Spleen (tissue), 11 donors: ENCODE results near the gene ST6GAL1. TPM values are rescaled to one million over a fixed set of nuclear protein-coding genes. Genes with fewer than 3 reads are reported as not detected.

Experiments used
- DNase-seq: peaks from one replicate; pipeline ENCODE4 v3.0.0-alpha.2; 2020
- H3K27ac ChIP-seq, 8 donors: fragments of 200-600 bp; sonication (generic) in 7 of 8; 1 replicate in 4 of 8; 2 replicates in 4 of 8; pipeline versions ENCODE4 v1.5.0 to v1.8.0; 2016 to 2021; ENCODE audit warnings: inconsistent platforms in 4 of 8, mild to moderate bottlenecking in 4 of 8, moderate library complexity in 1 of 8
- H3K27me3 ChIP-seq, 7 donors: fragments of 200-600 bp; sonication (generic) in 6 of 7; replicated peaks in 1 of 7; 1 replicate in 4 of 7; 2 replicates in 3 of 7; pipeline versions ENCODE4 v1.5.0 to v1.8.0; 2016 to 2021; ENCODE audit warnings: inconsistent platforms in 3 of 7, mild to moderate bottlenecking in 1 of 7
- H3K36me3 ChIP-seq, 6 donors: fragments of 200-600 bp; sonication (generic) in 5 of 6; 1 replicate in 4 of 6; 2 replicates in 2 of 6; pipeline versions ENCODE4 v1.5.0 to v1.8.0; 2016 to 2021; ENCODE audit warnings: inconsistent platforms in 2 of 6
- H3K4me1 ChIP-seq, 6 donors: fragments of 200-600 bp; sonication (generic) in 5 of 6; 1 replicate in 3 of 6; 2 replicates in 3 of 6; pipeline versions ENCODE4 v1.5.0 to v1.8.0; 2016 to 2021; ENCODE audit warnings: inconsistent platforms in 3 of 6
- H3K4me3 ChIP-seq, 8 donors: fragments of 200-600 bp; sonication (generic) in 7 of 8; 1 replicate in 4 of 8; 2 replicates in 4 of 8; pipeline versions ENCODE4 v1.5.0 to v1.8.0; 2016 to 2021; ENCODE audit warnings: inconsistent platforms in 4 of 8, mild to moderate bottlenecking in 4 of 8, moderate library complexity in 2 of 8
- H3K9me3 ChIP-seq, 8 donors: fragments of 200-600 bp; sonication (generic) in 7 of 8; 1 replicate in 4 of 8; 2 replicates in 4 of 8; pipeline versions ENCODE4 v1.5.0 to v1.8.0; 2016 to 2021; ENCODE audit warnings: inconsistent platforms in 4 of 8
- CTCF ChIP-seq, 11 experiments: fragments of 200-600 bp in 7 of 11; fragments of 450-650 bp in 4 of 11; sonication (generic) in 4 of 11; IDR thresholded peaks in 8 of 11; conservative IDR thresholded peaks in 3 of 11; 1 replicate in 7 of 11; 2 replicates in 4 of 11; pipeline versions ENCODE4 v1.4.0 to v1.8.0; 2016 to 2021; ENCODE audit warnings: antibody characterized with exemption in 11 of 11, inconsistent platforms in 4 of 11, mild to moderate bottlenecking in 1 of 11
- POLR2A ChIP-seq, 3 donors: fragments of 450-650 bp; IDR thresholded peaks; one replicate each; pipeline ENCODE4 v1.5.1; 2017; ENCODE audit warnings: antibody characterized with exemption in 3 of 3, mild to moderate bottlenecking in 1 of 3
- POLR2AphosphoS5 ChIP-seq, 3 donors: sonication (generic); formaldehyde crosslinking; IDR thresholded peaks; one replicate each; pipeline ENCODE4 v1.5.1; 2017; ENCODE audit warnings: antibody characterized with exemption in 3 of 3
- WGBS, 5 donors: extraction: QIAGEN DNeasy Blood & Tissue Kit in 3 of 5; methylation state at CpG; one replicate each; pipeline versions ENCODE4 v1.1.5 to v1.1.7; 2013 to 2018; 5-methylcytosine and 5-hydroxymethylcytosine counted together
- intact Hi-C: fragments of 100-400 bp; cut with DNase I; formaldehyde crosslinking; loops from one replicate; pipeline ENCODE4 v1.15.0; 2023; ENCODE audit warnings: low total_unique reads
- polyA plus RNA-seq, 3 donors: library from polyadenylated mRNA; stranded (reverse); fragments of 200-250 nt; gene quantifications; one replicate each; pipeline ENCODE4 v1.2.1, GENCODE V29; 2013
- total RNA-seq, 7 donors: library from RNA; depleted of rRNA in 3 of 7; stranded (reverse); fragments of >200 nt in 3 of 7; fragmentation: NEBNext Ultra II Directional in 4 of 7; extraction: Animal tissue kit (Norgen Biotek cat#: 25700) in 4 of 7; gene quantifications; one replicate each; pipeline versions ENCODE4 v1.1.0 to v1.2.1, GENCODE V29; 2016 to 2021
- donor health status: healthy with polysubstance abuse.
- donor health status: DM: no; HTN: no; CAD: no; lungs with moderate emphysema.
- donor health status: DM: no; HTN: no; CAD: no.
- donor health status: Bipolar disorder and iron deficiency.
- donor health status: healthy.
- donor health status: DM: no; HTN: no; CAD: no.
- donor health status: DM: yes; HTN: yes; CAD: no.

Gene ST6GAL1
- total and polyA plus RNA-seq, 10 donors: 46.7 to 247 (median 187) TPM

GRCh38 chr3:186985661-186986364 lies 55.5 kb downstream of the ST6GAL1 start:
- peaks cover 0 to 55% (median 23%) of the 10 kb centered on the region in 6 donors for H3K36me3 ChIP-seq
- TF ChIP-seq POLR2AphosphoS5 (IDR thresholded peaks at IDR 0.05) (peak in 1 of 3 donors; percentile 26), POLR2A (IDR thresholded peaks at IDR 0.05) (no peak)
- H3K27ac ChIP-seq: peak overlapping the region in 7 of 8 donors; percentile 54 to 84 (median 66)
- peak overlapping the region in 1 of 8 donors; percentile 11 for H3K4me3 ChIP-seq
- H3K27me3 ChIP-seq: no peaks in the 10 kb centered on the region
- intact Hi-C loops: no loop called here
- WGBS, 5 donors: 34 to 51% (median 47%) methylated on average over 14 of the region's 14 CpGs
- no peak for DNase-seq
- peaks cover 10 to 76% (median 58%) of the 10 kb centered on the region in 6 donors for H3K4me1 ChIP-seq
- no peaks in the 10 kb centered on the region for H3K9me3 ChIP-seq

- Histone ChIP-seq H3K4me3 (peak overlapping the region in 1 of 8 donors; percentile 11), H3K36me3 (peaks cover 0 to 57% (median 20%) of the 10 kb centered on the region in 6 donors), H3K27ac (peak overlapping the region in 7 of 8 donors; percentile 54 to 84 (median 66)), H3K9me3 (no peaks in the 10 kb centered on the region), H3K4me1 (peaks cover 10 to 82% (median 64%) of the 10 kb centered on the region in 6 donors), H3K27me3 (no peaks in the 10 kb centered on the region)
- WGBS, 5 donors: 72 to 82% (median 78%) methylated on average over 8 of the region's 8 CpGs
- TF ChIP-seq CTCF (IDR thresholded peaks at IDR 0.05 in 8 of 11, conservative IDR thresholded peaks at IDR 0.05 in 3 of 11) (no peak), POLR2A (IDR thresholded peaks at IDR 0.05) (no peak), POLR2AphosphoS5 (IDR thresholded peaks at IDR 0.05) (no peak)
- intact Hi-C loops: no loop called here
- DNase-seq: no peak
Measured at GRCh38 chr3:186986406-186986805, 56.1 kb downstream of the ST6GAL1 start.

GRCh38 chr3:186986816-186987215 lies 56.5 kb downstream of the ST6GAL1 start:
- Histone ChIP-seq H3K36me3 (peaks cover 0 to 57% (median 16%) of the 10 kb centered on the region in 6 donors), H3K4me3 (peak overlapping the region in 1 of 8 donors; percentile 11), H3K4me1 (peaks cover 12 to 86% (median 68%) of the 10 kb centered on the region in 6 donors), H3K27me3 (no peaks in the 10 kb centered on the region), H3K9me3 (no peaks in the 10 kb centered on the region), H3K27ac (peak overlapping the region in 7 of 8 donors; percentile 54 to 84 (median 66))
- TF ChIP-seq POLR2AphosphoS5 (IDR thresholded peaks at IDR 0.05): no peak
- no peak for TF ChIP-seq CTCF (IDR thresholded peaks at IDR 0.05 in 8 of 11, conservative IDR thresholded peaks at IDR 0.05 in 3 of 11)
- no peak for TF ChIP-seq POLR2A (IDR thresholded peaks at IDR 0.05)
- 61 to 78% (median 67%) methylated on average over 1 of the region's 1 CpG for WGBS, 5 donors
- intact Hi-C loops: no loop called here
- DNase-seq: no peak

- Histone ChIP-seq H3K36me3 (peaks cover 0 to 51% (median 3%) of the 10 kb centered on the region in 6 donors), H3K9me3 (no peaks in the 10 kb centered on the region), H3K27me3 (no peaks in the 10 kb centered on the region), H3K4me1 (peaks cover 17 to 96% (median 83%) of the 10 kb centered on the region in 6 donors), H3K27ac (peak overlapping the region in 5 of 8 donors; percentile 18 to 84 (median 51)), H3K4me3 (no peak overlapping the region)
- whole genome bisulfite sequencing, 5 donors: 82 to 89% (median 85%) methylated on average over 3 of the region's 3 CpGs
- intact Hi-C loops: no loop called here
- no peak for DNase-seq
- TF ChIP-seq POLR2AphosphoS5 (IDR thresholded peaks at IDR 0.05) (no peak), POLR2A (IDR thresholded peaks at IDR 0.05) (no peak), CTCF (IDR thresholded peaks at IDR 0.05 in 8 of 11, conservative IDR thresholded peaks at IDR 0.05 in 3 of 11) (no peak)
Measured at GRCh38 chr3:186988806-186989205, 58.5 kb downstream of the ST6GAL1 start.
